ENCODE data around the gene ESRRA. TPM values are rescaled to one million over a fixed set of nuclear protein-coding genes. Genes with fewer than 3 reads are reported as not detected.

The ESRRA gene
- total and polyA plus RNA-seq, 2 of the 8 experiments (the other 6 are each of a cell fraction or from before 2014, with no cell fraction given) = 18.2 to 37.0 TPM

- Histone ChIP-seq H3K27ac (ENCODE audit: low read depth, low read length) (no peak overlapping the region), H3K79me1 (ENCODE audit: low read depth, low read length) (no peaks in the 10 kb centered on the region), H2BK20ac (ENCODE audit: low read length) (no peak overlapping the region), H3K23ac (ENCODE audit: insufficient read length) (no peak overlapping the region), H2BK12ac (ENCODE audit: low read depth, low read length) (peak overlapping the region; percentile 14; the same call in 1 of the 2 replicates), H3K9me3 (ENCODE audit: insufficient read depth in 2 of 2, low read depth in 1 of 2, low read length in 1 of 2) (no peaks in the 10 kb centered on the region), H3K14ac (ENCODE audit: insufficient read length) (no peak overlapping the region), H2AFZ (ENCODE audit: low read length) (no peak overlapping the region), H3K23me2 (ENCODE audit: low read depth, low read length) (no peaks in the 10 kb centered on the region), H3K9ac (replicated peaks in 1 of 4; ENCODE audit: extremely low read depth in 1 of 4, low read depth in 3 of 4, low read length in 3 of 4) (no peak overlapping the region), H3K56ac (replicated peaks; ENCODE audit: insufficient read length, low read depth, low read length) (no peak overlapping the region), H4K91ac (replicated peaks; ENCODE audit: insufficient read length, low read length) (peak overlapping the region; percentile 65), H4K8ac (ENCODE audit: extremely low read depth, insufficient read depth, low read length) (peak overlapping the region; percentile 71; the same call in 1 of the 2 replicates), H3K4ac (replicated peaks; ENCODE audit: insufficient read length, low read depth, low read length) (no peak overlapping the region), H3K4me3 (ENCODE audit: extremely low read depth in 1 of 4, insufficient read depth in 2 of 4, low read depth in 3 of 4, low read length in 4 of 4) (no peak overlapping the region), H3K27me3 (replicated peaks in 1 of 4; ENCODE audit: control insufficient read depth in 3 of 4, extremely low read depth in 1 of 4, insufficient read depth in 3 of 4, low read length in 3 of 4) (no peaks in the 10 kb centered on the region), H3K4me1 (replicated peaks in 1 of 4; ENCODE audit: control insufficient read depth in 3 of 4, insufficient read depth in 4 of 4, low read length in 3 of 4) (peaks cover 0 to 6% (median 3%) of the 10 kb centered on the region in 4 experiments; a peak in 3 of 7 replicates), H3K18ac (ENCODE audit: extremely low read depth, low read length) (no peak overlapping the region), H2BK15ac (ENCODE audit: low read length) (peak overlapping the region; percentile 46; the same call in 1 of the 2 replicates), H4K5ac (ENCODE audit: insufficient read length, low read depth, low read length) (peak overlapping the region; percentile 40), H3K79me2 (ENCODE audit: control insufficient read depth in 1 of 2, insufficient read depth in 2 of 2, low read length in 2 of 2) (no peaks in the 10 kb centered on the region), H2AK5ac (ENCODE audit: low read depth, low read length) (no peak overlapping the region), H4K20me1 (replicated peaks in 1 of 2; ENCODE audit: control insufficient read depth in 1 of 2, insufficient read depth in 2 of 2, low read length in 2 of 2) (peaks cover 0 to 2% of the 10 kb centered on the region in 2 experiments), H3K36me3 (ENCODE audit: control insufficient read depth in 2 of 4, insufficient read depth in 4 of 4, low read length in 3 of 4) (no peaks in the 10 kb centered on the region), H2BK120ac (replicated peaks; ENCODE audit: low read depth, low read length) (no peak overlapping the region), H2BK5ac (ENCODE audit: low read depth, low read length) (no peak overlapping the region), H3K4me2 (ENCODE audit: insufficient read depth in 1 of 2, low read depth in 2 of 2, low read length in 2 of 2) (peak overlapping the region in 1 of 2 experiments; percentile 19; a peak in 1 of 4 replicates)
- DNase-seq (ENCODE audit: low read depth in 1 of 2, low spot score in 2 of 2) (no peak), FAIRE-seq (no peak)
- ChIA-PET CTCF (ENCODE audit: partially characterized antibody) (interaction anchor here (0.6 to 37.6 kb wide), 11 partner anchors 9 to 399 kb away, joined by 3 to 614 read pairs (median 4); partner anchors contain the start of genes CATSPERZ, CCDC88B, ESRRA and PRDX5), POLR2A (ENCODE audit: partially characterized antibody) (interaction anchor here (0.7 to 3.3 kb wide), 6 partner anchors 8 to 117 kb away, joined by 3 to 9 read pairs (median 4); partner anchors contain the start of genes PRDX5, RPS6KA4 and TRMT112)
- TF ChIP-seq EP300 (IDR thresholded peaks at IDR 0.05; ENCODE audit: borderline replicate concordance in 1 of 2, low read depth in 2 of 2, low read length in 2 of 2) (peak in 1 of 2 experiments; percentile 76; a peak in 1 of 3 replicates), E2F6 (IDR thresholded peaks at IDR 0.05) (no peak), RBBP5 (IDR thresholded peaks at IDR 0.05; ENCODE audit: borderline replicate concordance, low read depth, low read length) (no peak)
- WGBS, 2 experiments (ENCODE audit: extremely low coverage in 1 of 2, insufficient coverage in 1 of 2, insufficient read length in 1 of 2, insufficient replicate concordance in 2 of 2, low coverage in 1 of 2, low lambda C conversion rate in 2 of 2, missing lambda C conversion rate in 1 of 2) = 74% methylated on average over 13 of the region's 14 CpGs; no CpG with 5 or more reads in 1 of the 2 experiments
Measured at GRCh38 chr11:64348383-64349024, 43.2 kb downstream of the ESRRA start.
